HG02642 (cell line): Measurements from ENCODE around the gene CTTNBP2.

Source experiments
- ATAC-seq: cut with Tn5 transposase; IDR thresholded peaks from one replicate; pipeline ENCODE4 v1.9.1; 2021; ENCODE audit warnings: mild to moderate bottlenecking; ENCODE audit not compliant: unreplicated experiment, poor library complexity

The CTTNBP2 gene

GRCh38 chr7:117759950-117760640 lies 113.1 kb downstream of the CTTNBP2 start:
- ATAC-seq: no peak

- ATAC-seq: no peak
Measured at GRCh38 chr7:117757440-117757839, 115.8 kb downstream of the CTTNBP2 start.

- no peak for ATAC-seq
Measured at GRCh38 chr7:117756586-117757085, 116.6 kb downstream of the CTTNBP2 start.

GRCh38 chr7:117755136-117755535 lies 118.1 kb downstream of the CTTNBP2 start:
- ATAC-seq: no peak

- no peak for ATAC-seq
Measured at GRCh38 chr7:117751775-117752174, 121.5 kb downstream of the CTTNBP2 start.

GRCh38 chr7:117750612-117751563 lies 122.4 kb downstream of the CTTNBP2 start:
- ATAC-seq: no peak

- ATAC-seq: no peak
Measured at GRCh38 chr7:117741962-117742361, 131.3 kb downstream of the CTTNBP2 start.

GRCh38 chr7:117739085-117739484 lies 134.2 kb downstream of the CTTNBP2 start:
- ATAC-seq: no peak

GRCh38 chr7:117737926-117738325 lies 135.3 kb downstream of the CTTNBP2 start:
- ATAC-seq: no peak

- ATAC-seq: peak; percentile 97
Measured at GRCh38 chr7:117731455-117731854, 141.8 kb downstream of the CTTNBP2 start.

- no peak for ATAC-seq
Measured at GRCh38 chr7:117730390-117730789, 142.9 kb downstream of the CTTNBP2 start.

GRCh38 chr7:117728890-117729624 lies 144.2 kb downstream of the CTTNBP2 start:
- peak; percentile 48 for ATAC-seq

- no peak for ATAC-seq
Measured at GRCh38 chr7:117724898-117725297, 148.3 kb downstream of the CTTNBP2 start.

- no peak for ATAC-seq
Measured at GRCh38 chr7:117719377-117719776, 153.9 kb downstream of the CTTNBP2 start.

GRCh38 chr7:117718116-117718835 lies 155.0 kb downstream of the CTTNBP2 start:
- no peak for ATAC-seq

GRCh38 chr7:117717357-117717756 lies 155.9 kb downstream of the CTTNBP2 start:
- no peak for ATAC-seq

- ATAC-seq: no peak
Measured at GRCh38 chr7:117716707-117717299, 156.4 kb downstream of the CTTNBP2 start.

- ATAC-seq: peak; percentile 86
Measured at GRCh38 chr7:117715784-117716445, 157.3 kb downstream of the CTTNBP2 start.

- ATAC-seq: no peak
Measured at GRCh38 chr7:117711556-117711955, 161.7 kb downstream of the CTTNBP2 start.
